ENCODE measurements around the gene CA4.

The CA4 gene

GRCh38 chr17:60135151-60135950 lies 14.4 kb upstream of the CA4 start:
- peaks cover 3 to 4% of the 10 kb centered on the region in 2 donors for H3K36me3 ChIP-seq (ENCODE audit: control insufficient read depth in 1 of 2, insufficient read depth in 2 of 2, low read length in 2 of 2)
- peaks cover 23% of the 10 kb centered on the region for H3K27me3 ChIP-seq (ENCODE audit: low read depth, low read length)
- peaks cover 4 to 32% of the 10 kb centered on the region in 2 donors for H3K4me1 ChIP-seq (ENCODE audit: control insufficient read depth in 1 of 2, insufficient read depth in 2 of 2, low read length in 2 of 2)
- peak overlapping the region; percentile 71 to 92 for H3K4me3 ChIP-seq (ENCODE audit: low read depth in 1 of 2, low read length in 2 of 2)
- peak overlapping the region; percentile 49 for H3K27ac ChIP-seq (ENCODE audit: low read length)
- no peaks in the 10 kb centered on the region for H3K9me3 ChIP-seq (ENCODE audit: control insufficient read depth in 1 of 2, low read length in 2 of 2)

GRCh38 chr17:60135951-60136666 lies 13.7 kb upstream of the CA4 start:
- H3K9me3 ChIP-seq (ENCODE audit: control insufficient read depth in 1 of 2, low read length in 2 of 2): no peaks in the 10 kb centered on the region
- no peak overlapping the region for H3K27ac ChIP-seq (ENCODE audit: low read length)
- H3K27me3 ChIP-seq (ENCODE audit: low read depth, low read length): peaks cover 30% of the 10 kb centered on the region
- H3K36me3 ChIP-seq (ENCODE audit: control insufficient read depth in 1 of 2, insufficient read depth in 2 of 2, low read length in 2 of 2): peaks cover 3 to 4% of the 10 kb centered on the region in 2 donors
- peak overlapping the region; percentile 71 to 92 for H3K4me3 ChIP-seq (ENCODE audit: low read depth in 1 of 2, low read length in 2 of 2)
- peaks cover 4 to 36% of the 10 kb centered on the region in 2 donors for H3K4me1 ChIP-seq (ENCODE audit: control insufficient read depth in 1 of 2, insufficient read depth in 2 of 2, low read length in 2 of 2)

- no peaks in the 10 kb centered on the region for H3K36me3 ChIP-seq (ENCODE audit: control insufficient read depth in 1 of 2, insufficient read depth in 2 of 2, low read length in 2 of 2)
- H3K27me3 ChIP-seq (ENCODE audit: low read depth, low read length): peaks cover 39% of the 10 kb centered on the region
- no peaks in the 10 kb centered on the region for H3K9me3 ChIP-seq (ENCODE audit: control insufficient read depth in 1 of 2, low read length in 2 of 2)
- no peak overlapping the region for H3K4me3 ChIP-seq (ENCODE audit: low read depth in 1 of 2, low read length in 2 of 2)
- H3K4me1 ChIP-seq (ENCODE audit: control insufficient read depth in 1 of 2, insufficient read depth in 2 of 2, low read length in 2 of 2): peaks cover 4 to 52% of the 10 kb centered on the region in 2 donors
- no peak overlapping the region for H3K27ac ChIP-seq (ENCODE audit: low read length)
Observed at GRCh38 chr17:60137731-60138130, 12.0 kb upstream of the CA4 start.

GRCh38 chr17:60138769-60139437 lies 10.9 kb upstream of the CA4 start:
- peaks cover 9 to 58% of the 10 kb centered on the region in 2 donors for H3K4me1 ChIP-seq (ENCODE audit: control insufficient read depth in 1 of 2, insufficient read depth in 2 of 2, low read length in 2 of 2)
- peak overlapping the region in 1 of 2 donors; percentile 43 for H3K4me3 ChIP-seq (ENCODE audit: low read depth in 1 of 2, low read length in 2 of 2)
- H3K36me3 ChIP-seq (ENCODE audit: control insufficient read depth in 1 of 2, insufficient read depth in 2 of 2, low read length in 2 of 2): no peaks in the 10 kb centered on the region
- no peaks in the 10 kb centered on the region for H3K9me3 ChIP-seq (ENCODE audit: control insufficient read depth in 1 of 2, low read length in 2 of 2)
- no peak overlapping the region for H3K27ac ChIP-seq (ENCODE audit: low read length)
- H3K27me3 ChIP-seq (ENCODE audit: low read depth, low read length): peaks cover 39% of the 10 kb centered on the region

- H3K36me3 ChIP-seq (ENCODE audit: control insufficient read depth in 1 of 2, insufficient read depth in 2 of 2, low read length in 2 of 2): no peaks in the 10 kb centered on the region
- peak overlapping the region in 1 of 2 donors; percentile 43 for H3K4me3 ChIP-seq (ENCODE audit: low read depth in 1 of 2, low read length in 2 of 2)
- H3K9me3 ChIP-seq (ENCODE audit: control insufficient read depth in 1 of 2, low read length in 2 of 2): no peaks in the 10 kb centered on the region
- H3K4me1 ChIP-seq (ENCODE audit: control insufficient read depth in 1 of 2, insufficient read depth in 2 of 2, low read length in 2 of 2): peaks cover 8 to 51% of the 10 kb centered on the region in 2 donors
- no peak overlapping the region for H3K27ac ChIP-seq (ENCODE audit: low read length)
- H3K27me3 ChIP-seq (ENCODE audit: low read depth, low read length): peaks cover 39% of the 10 kb centered on the region
Observed at GRCh38 chr17:60139438-60140285, 10.1 kb upstream of the CA4 start.

GRCh38 chr17:60141111-60142018 lies 8.4 kb upstream of the CA4 start:
- no peaks in the 10 kb centered on the region for H3K9me3 ChIP-seq (ENCODE audit: control insufficient read depth in 1 of 2, low read length in 2 of 2)
- H3K4me3 ChIP-seq (ENCODE audit: low read depth in 1 of 2, low read length in 2 of 2): no peak overlapping the region
- peaks cover 39% of the 10 kb centered on the region for H3K27me3 ChIP-seq (ENCODE audit: low read depth, low read length)
- peaks cover 5 to 42% of the 10 kb centered on the region in 2 donors for H3K4me1 ChIP-seq (ENCODE audit: control insufficient read depth in 1 of 2, insufficient read depth in 2 of 2, low read length in 2 of 2)
- no peaks in the 10 kb centered on the region for H3K36me3 ChIP-seq (ENCODE audit: control insufficient read depth in 1 of 2, insufficient read depth in 2 of 2, low read length in 2 of 2)
- H3K27ac ChIP-seq (ENCODE audit: low read length): no peak overlapping the region

DNA sequence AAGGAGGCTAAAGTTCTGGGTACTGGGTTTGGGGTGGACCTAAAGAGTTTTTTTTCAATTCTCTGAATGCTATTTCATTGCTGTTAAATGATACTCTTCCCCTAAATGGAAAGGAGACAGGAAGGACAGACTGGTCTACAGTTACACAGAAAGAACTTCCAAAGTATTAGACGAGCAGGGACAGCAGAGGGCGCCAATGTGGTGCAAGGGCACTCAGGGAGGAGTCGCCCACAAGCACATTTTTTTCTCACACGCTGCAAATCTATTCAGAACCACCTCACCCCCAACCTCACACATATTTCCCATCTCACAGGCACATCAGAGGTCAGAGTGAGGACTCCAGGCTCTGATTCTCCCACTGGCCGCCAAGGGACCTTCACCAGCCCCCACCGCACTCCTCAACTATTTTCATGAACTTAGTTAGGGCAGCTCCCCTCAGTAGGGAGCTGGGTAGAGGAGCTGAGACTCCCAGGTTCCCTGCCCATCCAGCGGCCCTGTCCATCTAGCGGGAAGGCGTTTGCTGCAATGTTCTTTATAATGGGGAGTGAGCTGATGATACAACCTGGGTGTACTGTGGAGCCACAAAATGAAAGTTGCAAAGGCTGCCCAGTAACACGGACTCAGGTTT lies 6.8 kb upstream of the CA4 start:
- no peaks in the 10 kb centered on the region for H3K36me3 ChIP-seq (ENCODE audit: control insufficient read depth in 1 of 2, insufficient read depth in 2 of 2, low read length in 2 of 2)
- peaks cover 39% of the 10 kb centered on the region for H3K27me3 ChIP-seq (ENCODE audit: low read depth, low read length)
- H3K4me3 ChIP-seq (ENCODE audit: low read depth in 1 of 2, low read length in 2 of 2): peak overlapping the region; percentile 22 to 33
- no peak overlapping the region for H3K27ac ChIP-seq (ENCODE audit: low read length)
- no peaks in the 10 kb centered on the region for H3K9me3 ChIP-seq (ENCODE audit: control insufficient read depth in 1 of 2, low read length in 2 of 2)
- H3K4me1 ChIP-seq (ENCODE audit: control insufficient read depth in 1 of 2, insufficient read depth in 2 of 2, low read length in 2 of 2): peaks cover 5 to 42% of the 10 kb centered on the region in 2 donors

DNA sequence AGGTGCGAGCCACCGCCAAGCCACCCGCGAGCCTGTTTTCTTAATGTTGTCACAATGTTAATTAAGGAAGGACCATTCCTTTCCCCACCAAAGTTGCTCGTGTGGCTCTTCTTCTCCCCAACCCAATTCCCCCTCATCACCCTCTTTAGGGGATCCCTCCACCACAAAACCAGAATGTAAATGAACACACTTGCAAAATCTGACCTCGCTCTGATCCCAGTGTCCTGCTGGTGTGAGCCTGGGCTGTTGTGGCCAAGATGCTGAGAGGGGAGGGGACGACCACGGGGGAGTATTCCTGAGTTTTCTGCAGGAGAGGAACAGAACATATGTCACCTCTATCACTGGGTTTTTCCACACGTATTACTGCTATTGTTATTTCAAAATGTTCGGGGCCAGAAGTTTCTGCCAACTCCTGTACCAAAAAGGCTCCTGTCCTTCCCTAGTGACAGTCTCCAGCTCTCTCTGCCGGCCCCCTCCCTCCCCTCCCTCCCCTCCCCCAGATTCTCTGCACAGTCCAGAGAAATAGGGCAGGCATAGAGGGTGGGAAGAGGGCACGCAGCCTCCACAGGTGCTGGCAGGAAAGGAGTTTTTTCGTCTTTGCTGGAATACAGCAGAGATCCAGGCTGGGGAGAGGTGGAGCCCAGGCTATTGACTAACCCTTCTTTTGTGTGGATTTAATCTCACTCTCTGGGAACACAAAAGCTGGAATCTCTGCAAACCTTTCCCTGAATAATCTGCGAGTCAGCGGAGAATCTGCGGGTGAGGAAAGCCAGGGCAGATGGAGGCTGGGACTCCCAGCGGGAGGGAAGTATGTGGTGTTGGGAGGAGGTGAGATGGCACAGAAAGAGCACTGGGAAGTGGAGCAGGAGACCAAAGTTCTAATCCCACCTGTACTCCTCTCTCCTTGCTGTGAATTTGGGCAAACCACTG lies 4.5 kb upstream of the CA4 start:
- no peak overlapping the region for H3K4me3 ChIP-seq (ENCODE audit: low read depth in 1 of 2, low read length in 2 of 2)
- no peak overlapping the region for H3K27ac ChIP-seq (ENCODE audit: low read length)
- H3K4me1 ChIP-seq (ENCODE audit: control insufficient read depth in 1 of 2, insufficient read depth in 2 of 2, low read length in 2 of 2): peaks cover 5 to 34% of the 10 kb centered on the region in 2 donors
- H3K9me3 ChIP-seq (ENCODE audit: control insufficient read depth in 1 of 2, low read length in 2 of 2): no peaks in the 10 kb centered on the region
- no peaks in the 10 kb centered on the region for H3K36me3 ChIP-seq (ENCODE audit: control insufficient read depth in 1 of 2, insufficient read depth in 2 of 2, low read length in 2 of 2)
- H3K27me3 ChIP-seq (ENCODE audit: low read depth, low read length): peaks cover 30% of the 10 kb centered on the region

DNA sequence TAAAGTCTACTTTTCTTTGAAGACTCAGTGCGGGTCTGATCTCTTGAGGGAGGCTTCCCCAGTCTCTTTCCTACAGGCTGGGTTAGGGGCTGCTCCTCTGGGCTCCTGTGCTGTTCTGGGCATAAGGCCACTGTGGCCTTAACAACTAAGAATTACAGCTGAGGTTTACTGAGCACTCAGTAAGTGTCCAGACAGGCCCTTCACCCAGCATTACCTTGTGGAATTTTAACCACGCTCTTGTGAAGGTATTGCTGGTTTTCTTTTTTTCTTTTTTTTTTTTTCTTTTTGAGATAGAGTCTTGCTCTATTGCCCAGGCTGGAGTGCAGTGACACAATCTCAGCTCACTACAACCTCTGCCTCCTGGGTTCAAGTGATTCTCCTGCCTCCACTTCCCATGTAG lies 3.6 kb upstream of the CA4 start:
- H3K9me3 ChIP-seq (ENCODE audit: control insufficient read depth in 1 of 2, low read length in 2 of 2): no peaks in the 10 kb centered on the region
- H3K27ac ChIP-seq (ENCODE audit: low read length): no peak overlapping the region
- peaks cover 27% of the 10 kb centered on the region for H3K27me3 ChIP-seq (ENCODE audit: low read depth, low read length)
- H3K4me1 ChIP-seq (ENCODE audit: control insufficient read depth in 1 of 2, insufficient read depth in 2 of 2, low read length in 2 of 2): peaks cover 5 to 34% of the 10 kb centered on the region in 2 donors
- no peak overlapping the region for H3K4me3 ChIP-seq (ENCODE audit: low read depth in 1 of 2, low read length in 2 of 2)
- no peaks in the 10 kb centered on the region for H3K36me3 ChIP-seq (ENCODE audit: control insufficient read depth in 1 of 2, insufficient read depth in 2 of 2, low read length in 2 of 2)
